Prostate gland (tissue), 2 donors: Measurements from ENCODE around the gene COL23A1.

Source experiments
- POLR2A ChIP-seq: fragments of 450-650 bp; IDR thresholded peaks from one replicate; pipeline ENCODE4 v1.6.1; 2016; ENCODE audit warnings: antibody characterized with exemption, mild to moderate bottlenecking
- TF ChIP-seq, protein P1 (sequence below), 4 experiments: fragments of 200-600 bp in 2 of 4; fragments of 450-650 bp in 2 of 4; sonication (generic) in 2 of 4; IDR thresholded peaks; 1 replicate in 3 of 4; 2 replicates in 1 of 4; pipeline ENCODE4 v1.5.1; 2016 to 2019; ENCODE audit warnings: antibody characterized with exemption in 4 of 4, mild to moderate bottlenecking in 2 of 4, moderate library complexity in 2 of 4

DNA sequence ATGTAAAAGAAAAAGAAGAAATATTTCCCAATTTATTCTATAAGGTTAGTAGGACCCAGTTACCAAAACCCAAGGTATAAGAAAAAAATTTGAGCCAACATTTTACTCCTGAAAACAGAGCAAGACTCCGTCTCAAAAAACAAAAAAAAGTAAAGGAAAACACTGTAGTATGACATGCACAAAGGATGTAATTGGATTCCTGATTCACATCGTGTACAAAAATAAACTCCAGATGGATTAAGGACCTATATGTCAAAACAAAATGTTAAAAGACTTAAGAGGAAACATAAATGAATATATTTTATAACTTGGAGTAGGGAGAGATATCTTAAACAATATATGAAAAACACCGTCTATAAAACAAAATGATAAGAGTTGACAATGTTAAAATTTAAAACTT is 371.4 kb downstream of the COL23A1 start:
- TF ChIP-seq, protein P1, sequence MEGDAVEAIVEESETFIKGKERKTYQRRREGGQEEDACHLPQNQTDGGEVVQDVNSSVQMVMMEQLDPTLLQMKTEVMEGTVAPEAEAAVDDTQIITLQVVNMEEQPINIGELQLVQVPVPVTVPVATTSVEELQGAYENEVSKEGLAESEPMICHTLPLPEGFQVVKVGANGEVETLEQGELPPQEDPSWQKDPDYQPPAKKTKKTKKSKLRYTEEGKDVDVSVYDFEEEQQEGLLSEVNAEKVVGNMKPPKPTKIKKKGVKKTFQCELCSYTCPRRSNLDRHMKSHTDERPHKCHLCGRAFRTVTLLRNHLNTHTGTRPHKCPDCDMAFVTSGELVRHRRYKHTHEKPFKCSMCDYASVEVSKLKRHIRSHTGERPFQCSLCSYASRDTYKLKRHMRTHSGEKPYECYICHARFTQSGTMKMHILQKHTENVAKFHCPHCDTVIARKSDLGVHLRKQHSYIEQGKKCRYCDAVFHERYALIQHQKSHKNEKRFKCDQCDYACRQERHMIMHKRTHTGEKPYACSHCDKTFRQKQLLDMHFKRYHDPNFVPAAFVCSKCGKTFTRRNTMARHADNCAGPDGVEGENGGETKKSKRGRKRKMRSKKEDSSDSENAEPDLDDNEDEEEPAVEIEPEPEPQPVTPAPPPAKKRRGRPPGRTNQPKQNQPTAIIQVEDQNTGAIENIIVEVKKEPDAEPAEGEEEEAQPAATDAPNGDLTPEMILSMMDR (IDR thresholded peaks at IDR 0.05): no peak
- TF ChIP-seq POLR2A: no peak
